ENCODE data around the gene PPP1R1B.

Gene PPP1R1B

DNA sequence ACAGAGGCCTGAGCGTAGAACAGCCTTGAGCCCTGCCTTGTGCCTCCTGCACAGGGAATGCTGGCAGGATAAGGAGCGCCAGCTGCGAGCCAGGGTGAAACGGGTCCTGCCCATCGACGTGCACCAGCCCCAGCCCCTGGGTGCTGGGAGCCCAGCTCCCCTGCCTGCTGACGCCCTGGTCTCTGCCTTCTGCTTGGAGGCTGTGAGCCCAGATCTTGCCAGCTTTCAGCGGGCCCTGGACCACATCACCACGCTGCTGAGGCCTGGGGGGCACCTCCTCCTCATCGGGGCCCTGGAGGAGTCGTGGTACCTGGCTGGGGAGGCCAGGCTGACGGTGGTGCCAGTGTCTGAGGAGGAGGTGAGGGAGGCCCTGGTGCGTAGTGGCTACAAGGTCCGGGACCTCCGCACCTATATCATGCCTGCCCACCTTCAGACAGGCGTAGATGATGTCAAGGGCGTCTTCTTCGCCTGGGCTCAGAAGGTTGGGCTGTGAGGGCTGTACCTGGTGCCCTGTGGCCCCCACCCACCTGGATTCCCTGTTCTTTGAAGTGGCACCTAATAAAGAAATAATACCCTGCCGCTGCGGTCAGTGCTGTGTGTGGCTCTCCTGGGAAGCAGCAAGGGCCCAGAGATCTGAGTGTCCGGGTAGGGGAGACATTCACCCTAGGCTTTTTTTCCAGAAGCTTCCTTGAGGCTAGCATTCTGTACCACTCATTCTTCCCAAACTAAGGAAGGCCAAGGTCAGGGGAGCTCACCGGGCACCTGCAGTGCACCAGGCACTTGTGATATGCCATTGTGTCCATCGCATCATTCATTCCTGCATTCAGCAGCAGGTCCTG is 43.4 kb downstream of the PPP1R1B start:
- DNase-seq (ENCODE audit: low spot score): no peak
- TF ChIP-seq, protein P1, sequence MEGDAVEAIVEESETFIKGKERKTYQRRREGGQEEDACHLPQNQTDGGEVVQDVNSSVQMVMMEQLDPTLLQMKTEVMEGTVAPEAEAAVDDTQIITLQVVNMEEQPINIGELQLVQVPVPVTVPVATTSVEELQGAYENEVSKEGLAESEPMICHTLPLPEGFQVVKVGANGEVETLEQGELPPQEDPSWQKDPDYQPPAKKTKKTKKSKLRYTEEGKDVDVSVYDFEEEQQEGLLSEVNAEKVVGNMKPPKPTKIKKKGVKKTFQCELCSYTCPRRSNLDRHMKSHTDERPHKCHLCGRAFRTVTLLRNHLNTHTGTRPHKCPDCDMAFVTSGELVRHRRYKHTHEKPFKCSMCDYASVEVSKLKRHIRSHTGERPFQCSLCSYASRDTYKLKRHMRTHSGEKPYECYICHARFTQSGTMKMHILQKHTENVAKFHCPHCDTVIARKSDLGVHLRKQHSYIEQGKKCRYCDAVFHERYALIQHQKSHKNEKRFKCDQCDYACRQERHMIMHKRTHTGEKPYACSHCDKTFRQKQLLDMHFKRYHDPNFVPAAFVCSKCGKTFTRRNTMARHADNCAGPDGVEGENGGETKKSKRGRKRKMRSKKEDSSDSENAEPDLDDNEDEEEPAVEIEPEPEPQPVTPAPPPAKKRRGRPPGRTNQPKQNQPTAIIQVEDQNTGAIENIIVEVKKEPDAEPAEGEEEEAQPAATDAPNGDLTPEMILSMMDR (IDR thresholded peaks at IDR 0.05; ENCODE audit: extremely low read depth, missing control alignments): no peak

DNA sequence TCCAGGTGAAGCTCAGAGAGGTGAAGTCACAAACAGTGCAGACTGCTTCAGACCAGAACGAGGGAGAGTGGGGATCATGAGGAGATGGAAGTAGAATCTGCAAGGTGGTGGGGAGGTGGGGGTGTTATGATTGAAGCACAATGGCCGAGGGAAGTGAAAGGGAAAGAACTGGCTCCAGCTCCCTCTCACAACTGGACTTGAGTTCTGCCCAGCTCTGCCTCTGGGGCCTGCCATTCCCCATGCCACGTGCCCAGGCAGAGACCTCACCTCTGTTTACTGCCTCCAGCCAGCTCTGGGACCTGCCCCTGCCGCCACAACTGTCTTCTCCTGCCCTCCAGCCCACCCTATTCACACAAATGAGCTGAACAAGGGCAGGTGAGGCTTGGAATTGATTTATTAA is 44.0 kb downstream of the PPP1R1B start:
- TF ChIP-seq, protein P1 (IDR thresholded peaks at IDR 0.05; ENCODE audit: extremely low read depth, missing control alignments): no peak

DNA sequence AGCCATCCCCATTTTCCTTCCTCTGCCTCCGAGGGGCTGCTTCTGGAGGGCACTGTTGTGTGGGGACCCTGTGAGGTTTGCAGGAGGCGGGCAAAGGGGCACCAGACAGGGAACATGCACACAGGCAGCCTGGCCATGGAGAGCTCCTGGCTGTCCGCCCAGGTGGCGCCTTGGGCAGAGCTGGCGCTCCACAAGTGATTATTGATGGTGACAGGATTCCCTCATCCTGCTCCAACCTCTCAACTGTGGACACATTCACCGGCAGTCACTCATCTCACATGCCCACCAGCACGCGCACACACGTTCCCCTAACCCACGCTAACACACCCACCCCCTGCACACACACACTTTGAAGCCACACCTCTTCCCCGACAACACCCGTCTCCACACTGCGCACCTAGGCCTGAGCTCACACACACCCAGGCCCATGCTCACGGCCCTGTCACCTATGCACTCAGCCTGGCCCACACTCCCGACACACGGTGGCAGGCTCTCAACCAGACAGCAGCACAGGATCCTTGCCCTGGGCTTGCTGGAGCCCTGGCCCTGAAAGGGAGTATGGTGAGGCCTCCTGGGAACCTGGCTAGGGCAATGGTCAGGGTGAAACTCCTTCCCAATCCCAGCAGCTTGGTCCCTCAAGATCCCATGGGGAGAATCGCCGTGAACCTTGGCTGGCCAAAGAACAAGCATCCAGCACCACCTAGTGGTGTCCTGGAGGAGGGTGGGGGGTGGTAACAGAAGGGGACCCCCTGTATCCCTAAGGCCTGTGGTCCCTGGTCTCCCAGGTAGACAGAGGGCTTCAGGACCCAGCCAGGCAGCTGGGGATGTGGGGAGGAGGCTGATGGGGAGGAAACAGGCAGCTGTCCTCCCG is 45.1 kb downstream of the PPP1R1B start:
- TF ChIP-seq, protein P1 (IDR thresholded peaks at IDR 0.05; ENCODE audit: extremely low read depth, missing control alignments): peak; percentile 47
- peak; percentile 55 for DNase-seq (ENCODE audit: low spot score)

More for the DNA sequence above, 44.0 kb downstream of the PPP1R1B start:
- DNase-seq (ENCODE audit: low spot score): no peak

DNA sequence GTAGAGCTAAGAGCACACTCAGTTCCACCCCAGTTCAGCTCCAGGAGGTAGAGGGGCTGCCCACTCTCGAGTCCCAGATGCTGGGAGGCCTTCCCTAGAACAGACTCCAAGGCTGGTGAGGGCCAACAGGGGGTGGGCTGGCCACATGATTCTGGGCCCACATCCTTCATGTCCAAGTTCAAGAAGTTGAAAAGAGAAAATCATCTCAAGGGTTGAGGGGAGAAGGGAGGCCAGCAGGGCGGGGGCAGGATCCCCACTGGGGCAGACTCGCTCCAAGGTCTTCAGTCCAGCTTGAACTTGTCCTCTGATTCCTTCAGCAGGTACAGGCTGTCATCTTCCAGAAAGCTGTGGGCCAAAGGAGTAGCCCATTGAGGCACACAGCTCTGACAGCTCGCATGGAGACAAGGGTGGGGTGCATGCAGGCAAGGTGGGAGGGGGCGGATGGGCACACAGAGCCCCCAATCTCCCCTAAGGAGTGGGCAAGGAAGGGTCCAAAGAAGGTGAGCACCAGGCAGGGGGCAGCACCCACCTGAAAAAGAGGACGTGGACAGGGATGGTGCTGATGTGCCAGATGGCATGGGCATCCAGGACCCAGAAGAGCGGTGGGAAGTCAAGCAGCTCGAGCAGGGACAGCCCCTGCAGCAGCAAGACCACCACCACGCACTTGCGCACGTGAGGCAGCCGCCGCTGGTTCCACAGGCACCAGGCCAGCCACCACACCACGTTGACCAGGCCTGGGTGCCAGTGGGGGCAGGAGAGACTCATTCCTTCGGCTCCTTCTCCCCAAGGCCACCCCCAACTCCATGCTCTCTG is 46.0 kb downstream of the PPP1R1B start:
- TF ChIP-seq, protein P1 (IDR thresholded peaks at IDR 0.05; ENCODE audit: extremely low read depth, missing control alignments): no peak
- DNase-seq (ENCODE audit: low spot score): no peak

DNA sequence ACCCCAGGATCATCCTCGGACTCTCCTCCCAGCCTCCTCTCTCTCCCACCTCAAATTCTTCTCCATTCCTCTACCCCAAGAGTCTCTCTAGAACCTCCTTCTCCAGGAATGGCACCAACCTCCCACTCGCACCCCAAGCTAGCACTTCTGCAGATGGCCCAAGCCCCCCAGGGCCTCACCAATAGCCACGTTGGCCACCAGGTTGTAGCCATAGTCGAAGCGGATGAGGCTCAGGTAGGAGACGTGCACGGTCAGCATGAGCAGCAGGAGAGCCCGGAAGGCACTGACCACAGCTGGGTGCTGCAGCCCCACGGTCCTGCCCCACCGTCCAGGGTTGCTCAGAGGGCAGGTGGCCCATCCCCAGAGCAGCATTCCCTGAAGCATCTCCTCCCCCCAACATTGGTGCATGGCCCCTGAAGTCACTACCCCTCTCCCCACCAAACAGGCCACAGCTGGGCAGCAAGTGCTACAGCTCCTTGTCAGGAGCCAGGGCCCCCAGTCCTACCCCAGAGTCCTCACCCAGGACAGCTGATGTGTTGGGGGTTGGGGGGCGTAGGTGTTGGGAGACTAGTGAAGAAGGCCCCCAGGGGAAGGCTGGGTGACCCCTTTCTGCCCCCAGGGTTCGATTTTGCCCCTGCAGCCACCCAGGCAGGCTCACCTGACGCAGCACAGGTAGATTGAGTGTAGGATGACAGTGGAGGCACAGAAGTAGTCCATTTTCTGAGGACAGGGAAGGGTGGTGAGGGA is 46.8 kb downstream of the PPP1R1B start:
- TF ChIP-seq, protein P1 (IDR thresholded peaks at IDR 0.05; ENCODE audit: extremely low read depth, missing control alignments): no peak
- DNase-seq (ENCODE audit: low spot score): no peak

DNA sequence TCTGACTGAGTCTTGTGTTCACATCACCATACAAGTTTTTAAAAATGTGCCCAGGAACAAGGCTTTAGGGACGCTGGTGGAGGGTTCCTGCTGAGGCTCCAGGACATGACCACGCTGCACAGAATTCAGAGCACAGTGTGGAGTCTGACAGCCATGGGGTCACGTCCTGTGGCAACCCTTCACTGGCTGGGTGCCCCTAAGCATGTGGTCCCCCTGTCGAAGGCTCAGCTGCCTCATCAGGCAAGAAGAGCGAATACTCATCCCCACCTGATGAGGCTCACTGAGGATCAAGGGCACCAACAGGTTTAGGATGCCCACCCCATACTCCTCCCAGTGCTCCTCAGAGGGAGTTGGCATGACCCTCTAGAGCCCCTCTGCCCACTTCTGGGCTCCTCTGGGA is 47.4 kb downstream of the PPP1R1B start:
- no peak for DNase-seq (ENCODE audit: low spot score)
- TF ChIP-seq, protein P1 (IDR thresholded peaks at IDR 0.05; ENCODE audit: extremely low read depth, missing control alignments): no peak

Measured in GM20000 (cell line).